ENCODE measurements around the gene CYP2W1.

The CYP2W1 gene

DNA sequence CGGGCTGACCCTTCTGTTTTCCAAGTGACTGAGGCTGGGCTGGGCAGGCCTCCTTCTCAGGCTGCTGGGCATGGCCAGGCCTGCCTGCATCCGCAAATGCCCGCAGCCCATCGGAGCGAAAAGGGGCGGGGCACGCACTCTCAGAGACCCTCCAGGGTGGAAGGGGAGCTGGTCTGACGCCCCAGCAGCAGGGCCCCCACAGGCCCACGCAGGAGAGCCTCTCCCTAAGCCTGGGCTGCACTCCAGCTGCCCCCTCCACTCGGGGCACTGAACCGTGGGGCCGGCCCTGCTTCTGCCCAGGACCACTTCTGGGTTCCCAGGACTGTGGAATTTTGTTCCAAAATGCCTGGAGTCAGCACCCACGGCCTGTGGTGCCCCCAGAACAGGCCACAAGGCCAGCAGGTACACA lies 37.8 kb upstream of the CYP2W1 start:
- Histone ChIP-seq H3K27me3 (ENCODE audit: control insufficient read depth, insufficient read depth, low read length) (no peaks in the 10 kb centered on the region), H3K4me1 (ENCODE audit: control insufficient read depth, insufficient read depth, low read length) (no peaks in the 10 kb centered on the region), H3K4me3 (ENCODE audit: low read length) (peak overlapping the region; percentile 47), H3K36me3 (ENCODE audit: control insufficient read depth, insufficient read depth, low read length) (no peaks in the 10 kb centered on the region), H3K27ac (ENCODE audit: low read depth, low read length) (no peak overlapping the region), H3K9ac (ENCODE audit: low read length) (no peak overlapping the region)

DNA sequence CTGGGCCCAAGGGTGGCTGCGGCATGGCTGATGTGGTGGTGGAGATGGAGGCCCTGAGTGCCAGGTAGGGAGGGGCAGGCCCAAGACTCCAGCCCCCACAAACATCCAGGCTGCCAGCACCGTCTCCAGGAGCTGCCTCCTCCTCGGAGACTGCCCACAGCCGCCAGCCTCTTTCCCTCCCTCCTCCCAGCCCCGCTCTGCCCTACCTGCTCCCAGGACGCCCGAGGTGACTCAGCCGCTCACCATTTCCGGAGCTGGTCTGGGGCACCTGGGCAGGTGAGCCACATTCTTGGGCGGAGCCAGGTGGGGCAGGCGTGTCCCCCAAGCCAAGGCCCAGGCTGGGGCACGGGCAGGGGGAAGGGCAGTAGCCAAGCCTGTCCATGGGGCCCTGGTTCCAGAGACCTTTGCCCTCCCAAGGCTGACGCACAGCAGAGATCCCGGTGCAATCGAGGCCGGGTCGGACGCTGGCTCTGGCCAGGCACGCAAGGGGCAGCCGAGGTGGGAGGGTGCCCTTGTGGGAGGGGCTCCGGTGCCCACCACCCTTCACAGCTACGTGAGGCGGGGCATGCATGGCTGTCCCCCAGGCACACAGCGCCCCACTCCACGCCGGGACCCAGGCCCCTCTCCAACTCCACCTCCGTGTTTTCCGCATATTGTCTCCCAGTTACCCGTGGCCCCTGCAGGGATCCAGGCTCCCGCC lies 37.3 kb upstream of the CYP2W1 start:
- H3K27ac ChIP-seq (ENCODE audit: low read depth, low read length) = no peak overlapping the region
- no peak overlapping the region for H3K9ac ChIP-seq (ENCODE audit: low read length)
- H3K4me3 ChIP-seq (ENCODE audit: low read length) = peak overlapping the region; percentile 47
- H3K36me3 ChIP-seq (ENCODE audit: control insufficient read depth, insufficient read depth, low read length) = no peaks in the 10 kb centered on the region
- H3K27me3 ChIP-seq (ENCODE audit: control insufficient read depth, insufficient read depth, low read length) = no peaks in the 10 kb centered on the region
- H3K4me1 ChIP-seq (ENCODE audit: control insufficient read depth, insufficient read depth, low read length) = no peaks in the 10 kb centered on the region

DNA sequence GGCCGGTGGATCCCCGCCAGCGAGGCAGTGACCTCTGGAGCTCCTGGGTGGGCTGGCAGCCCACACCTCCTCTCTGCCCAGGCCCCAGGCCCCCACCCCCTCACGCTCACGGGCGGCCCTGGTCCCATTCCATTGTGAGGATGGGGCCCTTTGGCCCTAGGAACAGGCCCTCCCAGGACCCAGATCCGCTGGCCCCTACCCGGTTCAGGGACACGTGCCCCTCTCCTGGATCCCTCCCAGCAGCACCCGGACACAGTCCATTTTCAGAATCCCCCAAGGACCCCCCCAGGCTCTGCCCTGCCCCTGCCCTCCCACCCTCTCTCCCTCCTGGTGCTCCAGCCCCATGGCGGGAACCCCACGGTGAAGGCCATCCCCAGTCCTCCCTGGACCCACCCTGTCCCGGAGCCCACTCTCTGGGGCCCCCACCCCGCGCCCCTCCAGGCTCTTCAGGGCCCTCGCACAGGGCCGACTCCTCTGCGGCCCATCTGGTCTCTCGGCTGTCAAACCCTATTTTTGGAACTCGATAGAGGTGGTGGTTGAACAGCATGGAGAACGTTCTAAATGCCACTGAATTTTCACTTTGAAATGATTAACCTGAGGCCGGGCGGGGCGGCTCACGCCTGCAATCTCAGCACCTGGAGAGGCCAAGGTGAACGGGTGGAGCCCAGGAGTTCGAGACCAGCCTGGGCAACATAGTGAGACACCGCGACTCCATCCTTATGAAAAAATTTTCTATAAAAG lies 36.6 kb upstream of the CYP2W1 start:
- no peak overlapping the region for H3K9ac ChIP-seq (ENCODE audit: low read length)
- H3K4me3 ChIP-seq (ENCODE audit: low read length) = peak overlapping the region; percentile 8
- no peak overlapping the region for H3K27ac ChIP-seq (ENCODE audit: low read depth, low read length)
- H3K36me3 ChIP-seq (ENCODE audit: control insufficient read depth, insufficient read depth, low read length) = no peaks in the 10 kb centered on the region
- H3K4me1 ChIP-seq (ENCODE audit: control insufficient read depth, insufficient read depth, low read length) = no peaks in the 10 kb centered on the region
- H3K27me3 ChIP-seq (ENCODE audit: control insufficient read depth, insufficient read depth, low read length) = no peaks in the 10 kb centered on the region

DNA sequence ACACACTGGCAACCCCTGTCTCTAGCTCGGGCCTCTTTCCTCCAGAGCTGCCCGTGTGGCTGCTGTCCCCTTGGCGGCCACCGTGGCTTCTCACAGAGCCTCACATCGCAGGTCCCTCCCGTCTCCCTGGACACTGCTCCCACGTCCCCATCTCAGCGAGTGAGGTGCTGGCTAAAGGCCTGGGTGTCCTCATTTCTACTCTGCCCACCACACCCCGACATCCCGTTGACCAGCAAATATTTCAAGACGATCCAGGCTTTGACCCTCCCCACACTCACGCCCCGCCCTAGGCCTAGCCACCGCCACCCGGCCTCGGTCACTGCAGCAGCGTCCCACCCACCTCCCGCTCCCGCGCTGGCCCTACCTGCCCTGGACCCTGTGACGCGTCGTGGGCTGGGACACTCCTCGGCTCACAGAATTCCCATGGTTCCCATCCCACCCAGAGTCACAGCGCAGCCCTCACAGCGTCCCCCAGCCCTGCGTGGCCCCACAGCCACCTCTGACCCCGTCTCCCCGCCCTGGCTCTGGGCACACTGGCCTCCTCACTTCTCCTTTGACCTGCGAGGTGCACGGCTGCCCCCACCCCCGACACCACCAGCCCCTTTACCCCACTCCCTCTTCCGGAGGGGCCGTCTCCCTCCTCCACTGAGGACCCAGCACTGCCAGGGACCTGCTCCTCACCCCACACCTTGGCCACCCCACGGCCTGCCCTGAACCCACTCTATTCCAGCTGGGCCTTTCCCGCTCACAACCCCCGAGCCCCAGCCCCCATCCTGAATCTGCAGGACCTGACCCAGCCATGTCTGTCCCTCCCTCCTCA lies 35.4 kb upstream of the CYP2W1 start:
- no peak overlapping the region for H3K4me3 ChIP-seq (ENCODE audit: low read length)
- H3K27me3 ChIP-seq (ENCODE audit: control insufficient read depth, insufficient read depth, low read length) = no peaks in the 10 kb centered on the region
- no peak overlapping the region for H3K9ac ChIP-seq (ENCODE audit: low read length)
- H3K4me1 ChIP-seq (ENCODE audit: control insufficient read depth, insufficient read depth, low read length) = no peaks in the 10 kb centered on the region
- no peaks in the 10 kb centered on the region for H3K36me3 ChIP-seq (ENCODE audit: control insufficient read depth, insufficient read depth, low read length)
- H3K27ac ChIP-seq (ENCODE audit: low read depth, low read length) = no peak overlapping the region

DNA sequence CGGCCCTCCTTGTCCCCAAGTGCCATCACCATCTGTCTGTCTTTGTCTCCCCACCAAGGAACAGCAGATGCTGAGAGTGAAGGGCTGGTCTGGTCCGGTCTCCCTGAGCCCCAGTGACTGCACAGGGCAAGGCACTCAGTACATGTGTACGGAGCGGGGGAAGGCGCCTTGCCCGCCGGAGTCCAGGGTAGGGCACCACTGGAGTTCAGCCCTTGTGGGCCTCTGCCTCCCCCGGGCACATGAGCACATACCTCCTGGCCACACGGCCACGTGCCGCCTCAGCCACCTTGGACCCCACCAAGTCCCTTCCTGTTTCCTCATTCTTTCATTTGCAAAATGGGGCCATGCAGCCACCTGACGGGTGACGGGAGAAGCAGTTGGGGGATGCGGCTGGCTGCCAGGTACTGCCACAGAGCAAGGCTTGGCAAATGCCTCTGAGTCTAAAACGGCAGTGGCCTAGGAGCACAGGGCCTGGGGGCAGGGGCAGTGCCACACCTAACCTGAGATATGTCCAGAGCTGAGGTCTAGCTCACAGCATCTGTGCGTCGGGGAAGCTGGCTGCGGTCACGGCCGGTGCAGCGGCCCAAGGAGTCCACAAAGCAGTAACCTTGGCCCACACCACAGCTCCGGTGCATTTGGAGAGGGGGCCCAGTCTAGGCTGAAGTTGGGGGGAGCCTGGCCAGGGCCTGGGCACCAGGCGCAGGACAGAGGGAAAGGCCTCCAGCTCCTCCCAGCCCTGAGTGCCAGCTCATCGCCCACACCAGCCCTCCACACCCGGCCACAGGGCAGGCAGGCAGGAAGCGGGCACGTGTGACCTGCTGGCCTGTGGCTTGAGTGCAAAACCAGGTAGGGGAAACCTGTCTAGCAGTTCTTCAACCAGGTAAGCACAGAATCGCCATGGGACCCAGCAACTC lies 33.7 kb upstream of the CYP2W1 start:
- H3K4me1 ChIP-seq (ENCODE audit: control insufficient read depth, insufficient read depth, low read length) = no peaks in the 10 kb centered on the region
- no peak overlapping the region for H3K9ac ChIP-seq (ENCODE audit: low read length)
- H3K4me3 ChIP-seq (ENCODE audit: low read length) = no peak overlapping the region
- no peaks in the 10 kb centered on the region for H3K36me3 ChIP-seq (ENCODE audit: control insufficient read depth, insufficient read depth, low read length)
- no peak overlapping the region for H3K27ac ChIP-seq (ENCODE audit: low read depth, low read length)
- no peaks in the 10 kb centered on the region for H3K27me3 ChIP-seq (ENCODE audit: control insufficient read depth, insufficient read depth, low read length)

DNA sequence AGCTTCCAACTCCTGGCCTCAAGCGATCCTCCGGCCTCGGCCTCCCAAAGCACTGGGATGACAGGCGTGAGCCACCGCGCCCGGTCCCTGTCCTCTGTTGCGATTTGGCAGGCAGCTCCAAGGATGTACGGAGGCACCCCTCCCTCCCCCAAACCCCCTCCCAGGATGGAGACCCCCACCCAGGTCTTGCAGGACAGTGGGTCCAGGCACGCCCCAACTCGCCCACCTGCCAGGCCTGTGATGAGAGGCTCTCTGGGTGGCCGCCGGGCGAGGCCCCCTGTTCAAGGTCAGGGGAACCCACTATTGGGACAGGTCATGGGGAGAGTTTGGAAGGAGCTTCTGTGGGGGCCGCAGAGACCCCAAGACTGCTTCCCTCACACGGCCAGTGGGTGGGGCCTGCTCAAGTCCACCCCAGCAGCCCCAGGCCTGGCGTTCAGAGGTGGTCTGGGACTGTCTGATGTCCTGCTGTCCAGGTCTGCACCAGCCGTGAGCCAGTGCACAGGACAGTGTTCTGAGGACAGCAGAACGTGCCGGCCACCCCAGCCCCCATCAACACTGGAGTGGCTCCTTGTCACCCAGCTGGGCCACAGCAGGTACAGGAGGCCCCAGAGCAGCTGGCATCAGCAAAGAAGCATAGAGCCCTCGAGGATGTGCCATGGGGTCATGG lies 31.0 kb upstream of the CYP2W1 start:
- no peaks in the 10 kb centered on the region for H3K4me1 ChIP-seq (ENCODE audit: control insufficient read depth, insufficient read depth, low read length)
- H3K4me3 ChIP-seq (ENCODE audit: low read length) = no peak overlapping the region
- no peaks in the 10 kb centered on the region for H3K27me3 ChIP-seq (ENCODE audit: control insufficient read depth, insufficient read depth, low read length)
- no peak overlapping the region for H3K9ac ChIP-seq (ENCODE audit: low read length)
- no peak overlapping the region for H3K27ac ChIP-seq (ENCODE audit: low read depth, low read length)
- no peaks in the 10 kb centered on the region for H3K36me3 ChIP-seq (ENCODE audit: control insufficient read depth, insufficient read depth, low read length)

DNA sequence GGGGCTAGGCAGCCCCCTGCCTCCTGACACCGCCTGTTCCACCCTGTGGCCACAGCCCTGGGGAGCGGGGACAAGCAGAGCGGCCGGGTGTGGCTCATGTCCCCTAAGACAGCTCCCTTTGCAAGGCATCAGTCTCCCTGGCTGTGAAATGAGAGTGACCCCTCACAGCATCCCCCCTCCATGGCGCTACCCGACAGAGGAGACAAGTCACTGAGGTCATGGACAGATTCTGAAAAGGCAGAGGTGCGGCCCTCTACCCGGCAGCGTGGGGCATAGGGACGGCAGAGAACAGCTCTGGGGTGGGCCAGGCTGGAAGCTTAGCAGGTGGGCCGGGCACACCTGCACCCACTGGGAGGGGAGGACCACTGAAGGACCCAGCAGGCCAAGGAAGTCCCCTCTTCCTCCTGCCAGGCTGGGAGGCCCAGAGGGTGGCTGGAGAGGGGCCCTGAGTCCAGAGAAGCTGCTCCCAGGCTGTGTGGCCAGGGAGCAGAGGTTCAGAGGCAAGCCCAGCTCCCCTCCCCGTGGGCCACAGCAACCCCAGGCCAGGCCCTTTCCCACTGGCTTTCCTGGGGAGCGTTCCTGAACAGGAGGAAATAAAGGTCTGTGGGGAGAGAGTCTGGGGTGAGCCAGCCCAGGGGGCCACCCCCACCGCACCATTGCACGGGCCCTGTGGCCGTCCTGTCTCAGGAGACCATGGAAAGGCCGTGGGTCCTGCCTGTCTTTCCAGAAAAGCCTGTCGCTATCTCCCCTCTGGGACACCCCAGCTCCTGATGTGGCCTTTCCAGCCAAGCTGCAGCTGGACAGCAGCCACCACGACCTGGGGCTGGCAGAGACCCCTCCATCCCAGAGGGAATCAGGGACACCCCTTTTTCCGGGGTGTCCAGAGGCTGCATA lies 30.2 kb upstream of the CYP2W1 start:
- Histone ChIP-seq H3K9ac (ENCODE audit: low read length) (no peak overlapping the region), H3K4me1 (ENCODE audit: control insufficient read depth, insufficient read depth, low read length) (no peaks in the 10 kb centered on the region), H3K27me3 (ENCODE audit: control insufficient read depth, insufficient read depth, low read length) (no peaks in the 10 kb centered on the region), H3K4me3 (ENCODE audit: low read length) (peak overlapping the region; percentile 69), H3K27ac (ENCODE audit: low read depth, low read length) (no peak overlapping the region), H3K36me3 (ENCODE audit: control insufficient read depth, insufficient read depth, low read length) (no peaks in the 10 kb centered on the region)

DNA sequence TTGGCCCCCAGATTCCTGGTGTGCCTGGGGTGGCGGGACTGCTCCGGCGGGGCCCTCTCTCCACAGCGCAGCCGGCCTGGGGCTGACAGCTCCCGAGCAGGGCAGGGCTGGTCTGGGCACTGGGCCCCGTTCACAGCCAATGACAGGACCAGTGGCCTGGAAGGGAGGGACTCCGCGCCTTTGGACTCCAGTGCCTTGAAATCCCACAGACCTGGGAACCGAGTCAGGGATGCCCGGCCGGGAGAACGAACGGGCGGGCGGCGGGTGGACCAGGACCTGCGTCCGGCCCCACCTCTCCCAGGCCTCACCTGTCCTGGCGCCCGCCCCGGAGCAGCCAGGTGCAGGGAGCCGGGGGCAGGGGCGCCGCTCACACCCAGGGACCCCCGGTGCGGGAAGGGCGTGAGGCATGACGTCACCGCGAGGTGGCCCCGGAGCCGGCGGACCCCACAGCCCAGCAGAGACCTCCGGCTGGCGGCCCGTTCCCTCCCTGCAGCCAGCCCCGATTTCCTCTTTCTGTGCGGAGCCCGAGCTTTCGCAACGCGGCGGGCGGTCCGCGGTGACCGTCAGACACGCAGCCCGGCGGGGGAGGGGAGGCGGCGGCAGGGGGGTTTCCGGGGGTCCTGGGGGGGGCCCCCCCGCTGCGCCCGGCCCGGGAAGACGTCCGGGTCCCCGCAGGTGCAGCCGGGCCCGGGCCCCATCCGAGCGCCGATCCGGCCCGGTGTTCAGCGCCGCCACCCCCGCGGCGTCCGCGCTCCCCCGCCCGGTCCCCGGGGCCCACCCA lies 29.2 kb upstream of the CYP2W1 start:
- no peaks in the 10 kb centered on the region for H3K27me3 ChIP-seq (ENCODE audit: control insufficient read depth, insufficient read depth, low read length)
- peak overlapping the region; percentile 69 for H3K4me3 ChIP-seq (ENCODE audit: low read length)
- H3K36me3 ChIP-seq (ENCODE audit: control insufficient read depth, insufficient read depth, low read length) = no peaks in the 10 kb centered on the region
- no peaks in the 10 kb centered on the region for H3K4me1 ChIP-seq (ENCODE audit: control insufficient read depth, insufficient read depth, low read length)
- H3K9ac ChIP-seq (ENCODE audit: low read length) = no peak overlapping the region
- H3K27ac ChIP-seq (ENCODE audit: low read depth, low read length) = peak overlapping the region; percentile 72

DNA sequence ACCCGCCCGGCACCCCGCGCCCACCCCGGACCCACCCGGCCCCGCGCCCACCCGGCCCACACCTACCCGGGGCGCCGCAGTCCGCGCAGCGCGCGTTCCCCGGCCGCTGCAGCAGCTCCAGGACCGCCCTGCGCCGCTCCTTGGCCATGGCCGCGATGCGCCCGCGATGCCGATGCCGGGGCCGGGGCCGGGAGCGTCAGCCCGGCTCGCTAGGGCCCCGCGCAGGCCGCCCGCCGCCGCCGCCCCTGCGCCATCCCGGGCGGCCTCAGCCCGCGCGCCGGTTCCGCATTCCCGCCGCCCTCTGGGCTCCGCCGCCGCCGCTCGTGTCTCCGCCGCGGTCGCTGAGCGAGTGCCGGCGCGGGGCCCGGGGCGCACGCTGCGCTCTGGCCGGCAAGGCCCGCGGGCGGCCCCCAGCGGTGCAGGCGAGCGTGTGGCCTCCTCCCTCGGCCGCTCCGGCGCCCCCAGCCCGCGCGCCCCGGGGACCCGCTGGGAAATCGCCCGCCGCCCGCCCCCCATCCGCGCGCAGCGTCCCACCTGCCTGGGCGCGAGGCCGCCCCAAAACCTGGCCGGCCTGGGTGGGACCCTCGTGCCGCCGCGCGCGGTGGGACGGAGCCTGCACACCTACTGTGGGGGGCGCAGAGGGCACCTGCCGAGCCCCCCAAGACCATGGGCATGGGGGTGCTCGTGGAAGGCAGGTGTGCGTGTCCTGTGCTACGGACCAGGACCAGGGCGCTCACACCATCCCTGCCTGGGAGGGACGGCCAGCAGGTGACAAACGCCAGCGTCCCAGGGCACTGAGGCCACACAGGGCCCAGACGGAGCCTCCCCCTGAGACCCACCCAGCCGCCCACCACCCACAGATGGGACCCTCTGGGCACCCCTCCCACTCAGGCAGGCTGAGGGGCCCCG lies 28.4 kb upstream of the CYP2W1 start, which contains the start of gene ADAP1:
ADAP1 (minus strand) TSS at position 351 of the 909 bp plus-strand sequence; CDS start at position 148, 203 bp downstream.
- no peaks in the 10 kb centered on the region for H3K27me3 ChIP-seq (ENCODE audit: control insufficient read depth, insufficient read depth, low read length)
- peak within 1 kb of the TSS; percentile 69 for H3K4me3 ChIP-seq (ENCODE audit: low read length)
- peak within 1 kb of the TSS; percentile 74 for H3K27ac ChIP-seq (ENCODE audit: low read depth, low read length)
- no peak within 1 kb of the TSS for H3K9ac ChIP-seq (ENCODE audit: low read length)
- H3K4me1 ChIP-seq (ENCODE audit: control insufficient read depth, insufficient read depth, low read length) = no peaks in the 10 kb centered on the region
- H3K36me3 ChIP-seq (ENCODE audit: control insufficient read depth, insufficient read depth, low read length) = no peaks in the 10 kb centered on the region
